ENCODE results near the gene UBB. TPM values are rescaled to one million over a fixed set of nuclear protein-coding genes. Genes with fewer than 3 reads are reported as not detected.
A peak's percentile ranks its signal among the peaks of the same experiment; 100 is the strongest.

Gene UBB
- total RNA-seq, 1 experiment from 2014 or later: 1,609 TPM

GRCh38 chr17:16339402-16339801 lies 41.5 kb upstream of the UBB start:
- no peak overlapping the region for H3K4ac ChIP-seq (ENCODE audit: low read depth, low read length)
- no peaks in the 10 kb centered on the region for H4K20me1 ChIP-seq (ENCODE audit: control insufficient read depth, insufficient read depth, insufficient read length)
- no peaks in the 10 kb centered on the region for H3K9me3 ChIP-seq (ENCODE audit: control insufficient read depth, low read depth, low read length)
- TF ChIP-seq CTCF (conservative IDR thresholded peaks at IDR 0.05): no peak
- Mint-ChIP-seq H3K27ac (peak overlapping the region in 1 of 3 experiments; percentile 44; a peak in 1 of 7 replicates), H3K36me3 (ENCODE audit: insufficient read depth in 1 of 3, low read depth in 3 of 3) (peaks cover 22 to 30% (median 25%) of the 10 kb centered on the region in 3 experiments; a peak in 6 of 7 replicates), H3K4me1 (no peaks in the 10 kb centered on the region), H3K4me3 (no peak overlapping the region), H3K9me3 (no peaks in the 10 kb centered on the region), H3K27me3 (ENCODE audit: low read depth) (no peaks in the 10 kb centered on the region)
- H3K27ac ChIP-seq (ENCODE audit: insufficient read length, low read depth, low read length): no peak overlapping the region
- H3K79me1 ChIP-seq (ENCODE audit: insufficient read depth, low read depth, low read length, poor library complexity, severe bottlenecking): no peaks in the 10 kb centered on the region
- DNase-seq: no peak
- no peak overlapping the region for H4K91ac ChIP-seq (ENCODE audit: insufficient read length, low read depth, low read length)
- H2BK15ac ChIP-seq (ENCODE audit: low read depth, low read length): no peak overlapping the region
- no peak overlapping the region for H2BK12ac ChIP-seq (ENCODE audit: insufficient read length, low read depth, low read length)
- H3K14ac ChIP-seq (ENCODE audit: insufficient read depth, low read length): no peak overlapping the region
- no peak overlapping the region for H3K23ac ChIP-seq (ENCODE audit: insufficient read length, low read depth, low read length)
- H2BK120ac ChIP-seq (ENCODE audit: low read depth, low read length, poor library complexity, severe bottlenecking): no peak overlapping the region
- H3K23me2 ChIP-seq (ENCODE audit: insufficient read length, low read depth, low read length, poor library complexity, severe bottlenecking): no peaks in the 10 kb centered on the region
- H3K9ac ChIP-seq (ENCODE audit: extremely low read depth, insufficient read length, low read length): no peak overlapping the region
- no peaks in the 10 kb centered on the region for H3K4me1 ChIP-seq (ENCODE audit: insufficient read depth, low read length)
- no peak overlapping the region for H3K4me2 ChIP-seq (ENCODE audit: insufficient read depth, insufficient read length, low read length)
- no peak overlapping the region for H3K56ac ChIP-seq (ENCODE audit: insufficient read length, low read depth, low read length)
- no CpG with 5 or more reads among the region's 1 CpG for WGBS (ENCODE audit: extremely low coverage, insufficient read length, low lambda C conversion rate)
- H3K18ac ChIP-seq (ENCODE audit: insufficient read length, low read depth, low read length): no peak overlapping the region
- no peaks in the 10 kb centered on the region for H3K79me2 ChIP-seq (ENCODE audit: insufficient read depth, low read length)
- H2BK5ac ChIP-seq (ENCODE audit: insufficient read length, low read length): no peak overlapping the region
- H3K27me3 ChIP-seq (ENCODE audit: insufficient read depth, low read length): no peaks in the 10 kb centered on the region
- H3T11ph ChIP-seq (ENCODE audit: low read length): no peak overlapping the region
- H4K5ac ChIP-seq (ENCODE audit: insufficient read length, low read depth, low read length): no peak overlapping the region
- no peak overlapping the region for H2BK20ac ChIP-seq (ENCODE audit: low read depth, low read length, poor library complexity, severe bottlenecking)
- H2AFZ ChIP-seq (ENCODE audit: low read length): no peak overlapping the region
- no peak overlapping the region for H2AK5ac ChIP-seq (ENCODE audit: insufficient read length, low read length)
- no peak overlapping the region for H4K8ac ChIP-seq (replicated peaks; ENCODE audit: insufficient read length, low read depth, low read length)
